Stimulated activated CD8-positive, alpha-beta memory T cell treated with anti-CD3 and anti-CD28 coated beads, Interleukin-12 subunit alpha, Interleukin-12 subunit beta, amount 100 ng/mL, for 4 hours (primary cell): ENCODE data around the gene AREG.

Experiments used
- DNase-seq: peaks from one replicate; pipeline ENCODE4 v3.0.0-alpha.2; 2020; ENCODE audit warnings: low read depth

AREG gene

DNA sequence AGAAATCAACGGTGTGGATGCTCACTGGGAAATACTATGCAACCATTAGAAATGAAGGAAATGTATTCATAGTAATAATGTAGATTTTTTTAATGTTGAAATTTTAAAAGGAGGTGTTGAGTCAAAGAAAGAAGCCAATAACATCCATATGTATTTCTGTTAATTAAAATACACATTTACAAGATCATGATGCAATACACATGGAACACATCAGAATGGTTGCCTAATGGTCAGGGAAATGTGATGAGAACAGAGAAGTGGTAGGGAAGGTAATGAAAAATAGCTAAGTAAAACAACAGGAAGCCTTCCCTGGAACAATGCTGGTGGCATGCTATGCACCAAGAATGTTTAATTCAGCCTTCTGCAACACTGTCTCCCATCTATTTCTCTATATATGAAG is 18.2 kb downstream of the AREG start:
- no peak for DNase-seq

DNA sequence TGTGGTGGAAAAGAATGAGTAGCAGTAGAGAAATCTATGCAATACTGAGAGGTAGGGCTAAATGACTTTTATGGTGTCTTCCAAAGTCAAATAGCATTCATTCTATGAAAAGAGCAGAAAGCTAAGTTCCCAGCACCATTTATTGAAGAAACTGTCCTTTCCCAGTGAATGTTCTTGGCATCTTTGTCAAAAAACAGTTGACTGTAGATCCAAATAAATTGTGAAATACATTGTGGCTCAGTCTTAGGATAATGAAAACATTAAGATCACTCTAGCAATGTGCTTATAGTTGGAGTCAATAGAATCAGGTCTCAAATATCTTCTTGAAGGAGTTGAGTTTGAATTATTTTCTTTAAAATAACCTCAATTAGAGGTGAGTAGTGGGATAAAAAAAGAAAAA is 19.4 kb downstream of the AREG start:
- no peak for DNase-seq

DNA sequence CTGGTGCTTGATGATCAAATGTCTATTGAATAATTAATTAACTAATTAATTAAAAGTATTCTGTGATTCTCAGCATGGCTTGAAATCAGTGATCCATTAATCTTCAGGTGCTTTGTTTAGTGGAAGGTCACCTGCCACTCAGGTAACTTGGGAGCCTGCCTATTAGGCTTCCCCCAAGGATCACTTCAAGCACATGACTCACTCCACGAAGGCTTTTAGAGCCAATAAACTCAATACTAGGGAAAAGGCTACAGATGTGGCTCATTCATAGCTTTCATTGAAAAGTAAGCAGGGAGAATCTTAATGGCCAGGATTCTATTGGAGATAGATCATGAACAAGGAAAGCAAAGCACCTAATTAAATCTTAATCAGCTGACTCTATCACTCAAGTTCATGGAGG is 21.3 kb downstream of the AREG start:
- DNase-seq, result no peak

DNA sequence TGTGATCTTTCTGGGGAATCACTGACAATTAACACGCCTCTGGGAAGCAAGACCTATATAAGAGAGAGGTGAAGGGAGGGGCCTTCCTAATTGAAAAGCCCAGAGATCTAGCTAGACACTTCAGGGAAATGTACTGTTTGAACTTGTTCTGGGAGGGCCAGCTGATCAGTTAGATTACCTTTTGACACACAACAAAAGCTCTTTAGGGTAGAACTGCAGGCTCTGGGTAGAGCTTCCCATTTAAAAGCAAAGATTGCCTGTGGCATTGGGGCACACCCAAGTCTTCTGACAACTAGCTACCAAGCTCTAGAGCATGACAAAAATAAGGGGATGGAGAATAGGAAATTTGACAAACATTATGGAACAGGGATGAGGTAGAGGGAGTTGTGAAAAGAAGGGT is 26.3 kb downstream of the AREG start:
- DNase-seq, result no peak

DNA sequence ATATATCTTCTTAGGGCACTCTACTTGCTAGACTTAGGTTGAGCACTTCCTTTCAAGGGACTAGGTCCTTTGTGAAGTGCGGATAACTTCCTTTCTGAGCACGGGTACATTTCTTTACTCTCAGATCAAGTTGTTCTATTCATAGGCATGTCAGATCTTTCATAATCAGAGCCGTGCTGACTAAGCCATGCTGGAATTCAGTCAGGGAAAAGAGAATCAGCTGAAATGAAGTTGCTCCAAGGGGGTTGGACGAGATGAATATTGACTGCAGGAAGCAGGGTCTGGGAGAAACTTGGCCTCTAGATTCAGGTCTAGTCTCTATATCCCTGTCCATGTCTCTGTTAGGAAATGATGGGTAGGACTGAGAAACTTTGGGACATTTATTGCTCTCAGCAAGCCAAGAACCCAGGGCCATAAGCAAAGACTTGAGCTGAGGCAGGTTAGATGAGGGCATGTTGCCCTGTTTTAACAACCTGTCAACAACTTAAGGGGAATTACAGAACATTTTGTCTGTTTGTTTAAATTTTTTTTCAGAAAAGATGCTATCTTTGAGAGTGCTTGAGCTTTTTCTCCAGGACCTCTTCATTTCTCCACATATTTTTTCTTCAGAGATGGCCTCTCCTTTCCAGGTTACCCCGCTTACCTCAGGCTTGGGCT is 28.3 kb downstream of the AREG start:
- no peak for DNase-seq

DNA sequence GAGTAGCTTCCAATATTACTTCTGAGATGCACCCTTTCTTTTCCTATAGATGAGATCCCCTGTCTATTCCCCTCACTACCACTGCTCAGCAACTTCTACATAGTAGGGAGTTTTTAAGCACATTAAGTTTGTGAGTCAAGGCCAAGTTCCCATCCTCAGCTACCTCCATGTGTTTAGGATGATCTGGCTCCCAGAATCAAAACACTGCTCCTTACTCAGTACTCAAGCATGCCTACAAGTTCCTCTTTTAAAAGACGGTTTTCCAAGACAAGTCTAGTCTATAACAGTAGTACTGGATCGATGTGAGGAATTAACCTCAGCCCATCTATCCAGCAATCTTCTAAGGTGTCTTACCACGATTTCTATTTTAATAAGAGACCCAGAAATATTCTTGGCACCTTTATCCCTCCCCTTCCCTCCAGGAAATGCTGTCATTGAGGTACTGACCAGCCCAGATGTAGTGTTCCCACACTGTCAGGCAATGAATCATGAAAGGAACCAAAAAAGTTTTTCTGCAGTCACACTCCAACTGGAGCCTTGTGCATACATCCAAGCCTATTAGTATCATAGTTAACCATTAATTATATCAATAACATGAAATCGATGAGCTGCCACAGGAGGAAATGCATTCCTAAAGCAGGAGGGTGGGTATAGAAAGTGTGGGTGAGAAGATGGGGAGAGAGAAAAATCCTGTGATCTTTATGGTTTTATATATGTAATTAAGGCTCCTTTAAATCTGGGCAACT is 29.6 kb downstream of the AREG start:
- no peak for DNase-seq

DNA sequence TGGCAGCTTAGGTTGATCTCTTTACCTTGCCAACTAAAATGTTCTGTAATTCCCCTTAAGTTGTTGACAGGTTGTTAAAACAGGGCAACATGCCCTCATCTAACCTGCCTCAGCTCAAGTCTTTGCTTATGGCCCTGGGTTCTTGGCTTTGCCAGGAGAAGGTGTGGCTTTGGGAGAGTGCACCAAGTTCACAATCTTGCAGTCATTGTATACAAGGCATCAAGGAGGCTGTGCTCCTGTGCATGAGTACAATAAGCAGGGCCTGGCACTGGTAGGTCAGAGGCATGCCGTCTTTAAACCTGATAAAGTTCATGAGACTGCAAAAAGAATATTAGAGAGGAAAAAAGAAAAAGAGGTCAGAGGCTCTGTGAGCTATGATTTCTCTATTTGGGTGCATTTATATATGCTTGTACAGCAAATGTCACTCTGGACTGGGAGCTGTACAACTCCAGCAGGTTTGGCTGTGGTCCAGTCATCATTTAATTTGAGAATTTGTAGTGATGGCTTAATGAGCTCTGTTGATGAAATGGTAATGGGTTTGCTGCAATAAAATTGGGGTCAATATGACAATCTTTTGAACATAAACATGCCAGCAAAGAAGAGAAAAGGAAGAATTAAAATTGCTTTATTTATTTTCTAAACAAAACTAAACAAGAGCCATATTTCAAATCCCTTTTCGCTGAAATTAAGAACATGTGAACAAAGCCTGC is 30.3 kb downstream of the AREG start:
- DNase-seq, result no peak

DNA sequence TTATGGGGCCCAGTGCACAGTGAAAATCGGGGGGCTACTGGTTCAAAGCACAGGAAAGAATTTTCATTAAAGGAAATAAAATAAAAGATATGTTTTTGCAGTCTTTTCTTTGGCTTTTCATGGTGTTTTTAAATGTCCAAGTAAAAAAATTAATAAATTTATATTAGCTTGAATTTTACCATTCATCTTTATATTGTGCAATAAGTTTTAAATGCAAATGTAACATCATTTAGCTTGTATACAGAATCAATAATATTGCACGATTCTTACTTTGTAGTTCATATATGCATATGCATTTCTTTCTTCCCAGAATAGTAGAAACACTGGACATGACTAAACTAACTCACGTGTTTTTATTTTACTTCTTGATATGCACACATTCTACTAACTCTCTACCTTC is 31.0 kb downstream of the AREG start:
- DNase-seq, result no peak

DNA sequence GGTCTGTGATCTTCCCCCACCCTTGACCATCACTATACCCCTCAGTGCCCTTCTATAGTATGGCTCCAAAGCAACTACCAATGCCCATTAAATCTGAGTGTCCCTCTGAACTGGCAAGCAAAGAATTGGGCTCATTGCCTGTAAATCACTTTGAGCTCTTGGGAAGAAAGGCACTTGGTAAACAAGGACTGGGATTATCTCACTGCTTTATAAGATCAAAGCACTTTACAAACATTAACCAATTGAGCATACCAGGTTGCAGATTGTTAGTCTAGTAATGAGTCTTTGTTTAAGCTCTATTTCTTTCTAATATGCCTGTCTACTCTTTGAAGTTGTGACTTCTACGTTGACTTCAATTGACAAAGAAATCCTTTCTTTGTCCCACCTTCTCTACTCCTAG is 34.1 kb downstream of the AREG start:
- no peak for DNase-seq

DNA sequence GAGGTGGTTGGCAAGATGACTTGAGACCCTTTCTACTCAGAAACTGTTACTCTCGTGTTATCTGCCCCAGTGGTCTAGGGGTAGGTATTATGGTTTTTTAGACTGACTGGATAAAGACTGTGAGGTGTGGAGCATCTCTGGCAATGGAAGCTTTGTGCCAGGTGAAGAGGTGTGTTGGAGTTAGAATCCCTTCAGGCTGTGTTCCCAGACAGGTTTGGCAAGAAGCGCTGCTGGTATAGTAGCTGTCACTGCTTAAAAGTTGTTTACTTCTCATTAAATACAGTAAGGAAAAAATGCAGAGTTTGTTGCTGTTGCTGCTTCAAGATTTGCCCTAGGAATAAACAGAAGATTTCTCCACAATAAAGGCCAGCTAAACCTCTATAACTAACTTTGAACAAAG is 35.3 kb downstream of the AREG start:
- DNase-seq, result no peak

DNA sequence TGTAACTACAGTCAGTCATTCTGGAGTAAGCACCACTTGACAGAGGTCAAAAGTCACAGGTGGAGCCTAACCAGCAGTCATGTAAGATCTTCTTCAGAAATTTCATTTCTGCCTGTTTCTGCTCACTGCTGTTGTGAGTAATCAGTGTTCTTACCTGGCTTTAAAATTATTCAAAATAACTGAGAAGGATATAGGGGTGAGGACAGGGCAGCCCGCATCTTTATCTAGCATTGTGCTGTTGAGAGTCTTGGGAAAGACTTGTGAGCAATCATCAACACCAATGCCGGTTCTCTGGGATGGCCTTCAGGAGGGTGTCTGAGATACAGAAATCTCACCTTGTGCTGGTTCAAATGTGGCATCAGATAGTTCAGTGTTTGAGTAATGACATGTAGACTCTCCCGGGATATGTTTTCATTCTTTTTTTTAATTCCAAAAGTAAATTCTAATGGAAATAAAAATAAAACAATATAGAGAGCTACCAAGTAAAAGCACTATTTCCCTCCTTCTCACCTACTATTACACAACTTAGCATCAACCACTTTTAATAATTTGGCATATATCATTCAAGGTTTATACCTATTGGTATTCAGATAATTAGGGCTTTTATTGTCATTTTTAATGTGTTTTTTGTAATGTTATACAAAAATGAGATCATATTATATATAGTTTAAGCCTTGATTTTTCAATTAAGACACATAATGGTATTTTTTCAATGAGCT is 37.1 kb downstream of the AREG start:
- no peak for DNase-seq

DNA sequence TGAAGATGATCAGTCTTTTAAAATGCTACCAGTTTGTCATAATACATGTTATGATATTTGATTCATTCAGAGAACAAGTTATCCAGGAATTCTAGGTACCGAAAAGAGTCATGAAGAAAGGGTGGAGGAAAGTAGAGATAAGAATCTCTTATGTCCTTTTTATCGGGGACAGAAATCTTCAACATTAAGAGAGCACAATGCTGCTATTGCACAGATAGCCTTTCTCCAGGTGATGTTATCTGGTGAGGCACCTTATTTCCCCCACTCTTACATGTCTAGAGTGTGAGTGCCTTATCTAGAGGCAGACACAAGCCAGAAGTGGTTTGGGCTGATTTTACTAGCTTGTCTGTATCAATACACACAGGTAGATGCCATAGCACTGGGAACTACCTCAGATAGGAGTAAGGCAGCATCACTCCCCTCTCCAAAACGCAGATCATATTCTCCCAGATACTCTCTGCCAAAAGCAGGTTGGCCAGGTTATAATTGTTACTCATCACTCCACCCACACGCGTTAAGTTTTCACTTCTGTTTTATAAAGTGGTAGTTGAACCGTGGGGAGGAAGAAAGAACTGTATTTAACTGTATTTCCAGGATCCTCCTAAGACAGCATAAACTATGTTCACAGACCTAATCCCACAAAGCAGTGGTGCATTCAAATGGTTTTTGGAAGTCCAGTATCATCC is 38.4 kb downstream of the AREG start:
- DNase-seq, result no peak

DNA sequence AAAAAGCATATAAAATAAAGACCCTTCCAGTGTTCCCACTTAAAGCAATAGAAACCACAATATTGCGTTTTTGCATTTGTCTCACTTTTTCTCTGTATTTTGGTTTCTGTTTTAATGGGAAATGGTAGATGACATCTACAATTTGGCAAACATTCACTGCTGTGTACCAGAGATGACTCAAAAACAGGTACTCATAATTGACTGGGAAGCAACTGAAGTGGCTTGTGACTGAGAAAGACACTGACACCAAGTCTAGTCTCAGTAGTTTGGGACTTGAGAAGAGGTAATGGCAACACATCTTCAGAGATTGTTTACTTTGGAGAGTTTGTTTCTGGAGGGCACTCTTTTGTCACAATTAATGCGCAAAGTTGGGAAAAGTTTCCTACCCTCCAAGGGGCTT is 42.0 kb downstream of the AREG start:
- no peak for DNase-seq

DNA sequence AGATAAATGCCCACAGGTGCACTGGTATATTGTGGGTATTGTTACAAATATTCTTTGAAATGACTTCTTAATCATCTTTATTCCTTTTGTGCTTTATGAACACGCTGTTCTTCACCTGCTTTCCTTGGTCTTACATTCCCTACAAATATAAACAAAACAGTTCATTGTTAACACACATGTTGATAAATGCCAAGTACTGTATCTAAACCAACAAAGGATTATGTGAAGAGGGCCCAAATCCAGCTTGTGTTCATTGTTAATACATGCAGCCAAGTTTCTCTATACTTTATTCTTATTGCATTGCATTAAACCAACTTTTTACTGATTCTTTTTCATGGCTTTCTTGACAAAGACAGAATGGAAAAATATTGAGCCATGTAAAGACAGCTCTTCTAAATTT is 42.8 kb downstream of the AREG start:
- no peak for DNase-seq

DNA sequence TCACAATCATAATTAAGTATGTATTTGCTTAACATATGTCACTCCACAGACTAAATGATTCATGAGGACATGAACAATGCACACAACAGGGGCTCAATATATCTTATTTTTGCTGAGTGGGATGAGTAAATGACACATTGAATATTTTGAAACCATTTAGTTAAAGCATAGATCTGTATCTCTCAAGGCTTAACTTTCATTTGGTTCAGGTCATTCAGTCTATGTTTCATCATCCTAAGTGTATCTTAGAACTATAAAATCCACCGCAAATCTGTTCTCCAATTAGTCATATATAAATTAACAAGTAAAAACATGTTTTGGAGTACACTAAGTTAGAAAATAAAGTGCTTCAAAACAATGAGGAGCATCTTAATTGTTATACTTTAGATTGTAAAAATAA is 45.8 kb downstream of the AREG start:
- DNase-seq, result no peak

DNA sequence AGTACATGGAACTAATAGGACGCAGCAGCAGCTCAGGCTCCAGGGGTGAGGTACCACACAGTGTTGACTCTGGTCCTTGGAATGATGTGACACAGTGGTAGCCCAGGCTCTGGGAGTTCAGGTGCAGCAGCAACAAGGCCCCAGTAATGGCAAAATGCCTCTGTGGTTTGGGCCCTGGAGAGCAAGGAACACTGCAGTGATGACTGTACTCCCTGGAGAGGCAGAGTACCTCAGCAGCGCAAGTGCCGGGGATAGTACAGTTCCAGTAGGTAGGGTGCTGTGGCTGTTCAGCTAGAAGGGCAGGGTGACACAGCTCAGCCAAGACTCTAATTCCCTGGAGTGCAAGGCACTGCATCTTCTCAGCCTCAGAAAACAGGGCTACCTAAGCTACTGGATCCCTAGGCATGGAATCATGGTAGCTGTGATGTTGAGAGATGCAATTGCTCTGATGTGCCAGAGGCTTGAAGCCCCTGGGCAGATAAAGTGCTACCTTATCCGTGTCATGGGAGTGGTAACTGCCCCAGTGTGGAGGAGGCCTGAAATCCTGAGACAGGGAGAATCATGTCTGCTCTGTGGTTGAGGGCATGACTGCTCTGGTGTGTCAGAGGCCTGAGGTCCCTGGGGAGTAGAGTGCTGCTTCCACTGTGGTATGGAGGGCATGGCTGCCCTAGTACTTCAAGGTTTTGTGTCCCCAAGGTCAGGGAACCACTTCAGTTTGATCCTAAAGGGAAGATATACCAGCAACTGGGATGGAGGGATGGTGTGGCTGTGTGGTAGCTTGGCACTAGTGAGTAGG is 55.2 kb downstream of the AREG start:
- DNase-seq, result no peak

DNA sequence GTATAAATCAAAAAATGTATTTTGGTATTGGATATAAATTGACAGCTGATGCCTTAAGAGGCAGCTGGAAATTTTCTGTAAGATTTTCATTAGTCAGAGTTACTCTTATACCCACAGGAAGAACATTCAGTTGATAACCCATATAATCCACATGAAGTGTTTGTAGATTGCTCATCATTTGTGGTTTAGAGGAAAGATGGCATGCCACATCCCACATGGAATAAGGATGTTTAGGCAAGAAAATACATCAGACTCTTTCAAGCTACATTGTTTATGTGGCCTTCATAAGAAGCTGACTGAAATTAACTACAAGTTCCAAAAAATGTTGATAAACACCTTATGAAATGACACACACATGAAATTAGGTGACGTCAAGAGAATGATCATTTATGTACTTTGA is 56.6 kb downstream of the AREG start:
- no peak for DNase-seq

DNA sequence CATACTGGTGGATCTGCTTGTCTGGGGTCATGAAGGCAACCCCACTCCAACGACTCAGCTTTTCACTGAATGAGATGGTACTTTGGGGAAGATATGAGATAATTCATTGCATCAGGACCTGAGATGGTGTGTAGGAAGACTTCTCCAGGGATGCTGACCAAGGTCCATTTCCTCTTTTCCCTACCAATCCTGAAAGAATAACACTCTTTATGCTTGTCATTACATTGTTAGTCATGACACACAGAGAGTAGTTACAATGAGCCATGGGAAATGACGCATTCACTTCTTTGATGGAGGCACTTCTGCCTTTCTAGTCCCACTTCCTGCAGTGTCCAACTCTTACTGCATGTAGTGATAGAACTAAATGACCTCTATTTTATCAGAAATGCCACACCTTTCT is 58.6 kb downstream of the AREG start:
- no peak for DNase-seq

DNA sequence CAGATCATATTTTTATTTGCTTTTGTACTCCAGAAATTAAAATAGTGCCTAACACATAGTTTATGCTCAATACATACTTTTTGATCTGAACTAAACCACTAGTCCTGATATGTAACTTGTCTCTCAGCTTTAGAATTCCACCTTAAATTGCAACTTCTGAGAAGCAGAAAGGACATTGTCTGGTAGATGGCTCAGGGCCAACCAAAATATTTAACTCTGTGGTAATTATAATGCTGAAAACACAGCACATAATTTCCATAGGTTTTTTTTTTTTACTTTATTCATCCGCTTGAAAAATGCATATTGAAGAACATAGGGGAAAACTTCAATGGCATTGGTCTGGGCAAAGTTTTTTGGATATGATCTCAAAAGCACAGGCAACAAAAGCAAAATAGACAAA is 59.3 kb downstream of the AREG start:
- no peak for DNase-seq
